NCI-H2227 (cell line): ENCODE results near the gene IER3IP1.
"Not testable (repeated sequence)": the region's sequence is repeated elsewhere in the genome, so short reads cannot be mapped to it uniquely, and the experiment has no call there.

ENCODE experiments used
- DNase-seq: peaks from one replicate; lab custom pipeline; 2025; ENCODE audit not compliant: unreplicated experiment; lab: John Stamatoyannopoulos, UW

The IER3IP1 gene, protein sequence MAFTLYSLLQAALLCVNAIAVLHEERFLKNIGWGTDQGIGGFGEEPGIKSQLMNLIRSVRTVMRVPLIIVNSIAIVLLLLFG

GRCh38 chr18:47175898-47176575 is at the start of gene IER3IP1:
Gene IER3IP1, minus strand, starts transcription at chr18:47176364. Its CDS starts 87 bp downstream, at chr18:47176277.
- DNase-seq = peak; percentile 97

DNA sequence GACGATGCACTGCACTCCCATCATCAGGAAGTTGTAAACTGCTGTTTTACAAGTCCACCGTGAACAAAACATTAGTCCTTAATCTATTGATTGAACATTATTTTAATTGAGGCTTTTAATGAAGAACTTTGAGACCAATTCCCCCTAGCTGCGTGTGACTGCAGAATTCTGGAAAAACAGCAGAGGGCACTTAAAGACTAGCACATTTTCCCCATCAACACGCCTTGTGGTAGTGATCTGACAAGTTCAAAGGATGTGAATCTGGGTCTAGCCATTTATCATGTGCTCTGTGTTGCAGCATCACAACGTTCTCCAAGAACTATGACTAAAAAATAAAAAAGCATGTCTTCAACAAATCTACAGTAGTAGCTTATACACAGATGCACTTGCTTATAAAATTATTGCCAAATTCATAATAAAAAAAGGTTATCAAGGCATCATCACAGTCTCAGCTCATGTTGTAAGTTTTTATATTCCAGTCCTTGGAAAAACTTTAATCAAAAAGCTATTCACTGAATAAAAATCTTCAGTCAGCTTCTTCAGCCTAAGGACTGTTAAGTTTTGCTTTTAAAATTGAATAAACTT is 39.5 kb upstream of the IER3IP1 start:
- DNase-seq = peak; percentile 63

GRCh38 chr18:47209171-47209570 is 33.0 kb upstream of the IER3IP1 start:
- no peak for DNase-seq

- DNase-seq = peak; percentile 12
Measured at GRCh38 chr18:47206945-47207637, 30.9 kb upstream of the IER3IP1 start.

GRCh38 chr18:47204908-47205522 is 28.9 kb upstream of the IER3IP1 start:
- peak; percentile 51 for DNase-seq

GRCh38 chr18:47203626-47204464 is 27.7 kb upstream of the IER3IP1 start:
- no peak for DNase-seq

- not testable (repeated sequence) for DNase-seq
Measured at GRCh38 chr18:47195961-47196360, 19.8 kb upstream of the IER3IP1 start.

GRCh38 chr18:47191961-47192360 is 15.8 kb upstream of the IER3IP1 start:
- DNase-seq = no peak

- DNase-seq = no peak
Measured at GRCh38 chr18:47187721-47188120, 11.6 kb upstream of the IER3IP1 start.

- DNase-seq = peak; percentile 11
Measured at GRCh38 chr18:47184419-47185050, 8.4 kb upstream of the IER3IP1 start.

DNA sequence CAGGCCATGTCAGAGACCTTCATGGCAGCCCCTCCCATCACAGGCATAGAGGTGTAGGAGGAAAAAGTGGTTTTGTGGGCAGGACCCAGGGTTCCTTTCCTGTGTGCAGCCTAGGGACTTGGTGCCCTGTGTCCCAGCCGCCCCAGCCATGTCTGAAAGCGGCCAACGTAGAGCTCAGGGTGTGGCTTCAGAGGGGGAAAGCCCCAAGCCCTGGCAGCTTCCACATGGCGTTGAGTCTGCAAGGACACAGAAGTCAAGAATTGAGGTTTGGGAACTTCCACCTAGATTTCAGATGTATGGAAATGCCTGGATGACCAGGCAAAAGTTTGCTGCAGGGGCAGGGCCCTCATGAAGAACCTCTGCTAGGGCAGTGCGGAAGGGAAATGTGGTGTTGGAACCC is 6.0 kb upstream of the IER3IP1 start:
- DNase-seq = not testable (repeated sequence)

GRCh38 chr18:47180765-47181164 is 4.6 kb upstream of the IER3IP1 start:
- no peak for DNase-seq

- peak; percentile 58 for DNase-seq
Measured at GRCh38 chr18:47179520-47179919, 3.4 kb upstream of the IER3IP1 start.

DNA sequence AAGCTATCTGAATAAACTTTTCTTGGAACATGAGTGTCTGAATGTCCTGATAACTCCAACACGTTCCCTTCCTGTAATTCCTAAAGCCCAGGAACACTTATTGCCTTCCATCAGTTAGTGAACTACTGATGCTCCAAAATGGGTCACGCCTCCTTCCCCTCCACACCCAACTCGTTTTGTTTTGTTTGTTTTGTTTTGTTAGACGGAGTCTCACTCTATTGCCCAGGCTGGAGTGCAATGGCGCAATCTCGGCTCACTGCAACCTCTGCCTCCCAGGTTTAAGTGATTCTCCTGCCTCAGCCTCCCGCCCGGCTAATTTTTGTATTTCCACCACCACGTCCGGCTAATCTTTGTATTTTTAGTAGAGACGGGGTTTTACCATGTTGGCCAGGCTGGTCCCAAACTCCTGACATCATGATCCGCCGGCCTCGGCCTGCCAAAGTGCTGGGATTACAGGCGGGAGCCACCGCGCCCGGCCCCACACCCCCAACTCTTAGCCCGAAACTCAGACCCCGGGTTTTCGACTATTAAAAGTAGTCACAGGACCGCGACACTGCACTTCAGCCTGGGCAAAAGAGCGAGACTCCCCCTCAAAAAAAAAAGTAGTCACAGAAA is 774 bp downstream of the IER3IP1 start:
- peak; percentile 22 for DNase-seq

GRCh38 chr18:47174545-47175116 is 1.5 kb downstream of the IER3IP1 start:
- DNase-seq = no peak

- no peak for DNase-seq
Measured at GRCh38 chr18:47172476-47172875, 3.7 kb downstream of the IER3IP1 start.

DNA sequence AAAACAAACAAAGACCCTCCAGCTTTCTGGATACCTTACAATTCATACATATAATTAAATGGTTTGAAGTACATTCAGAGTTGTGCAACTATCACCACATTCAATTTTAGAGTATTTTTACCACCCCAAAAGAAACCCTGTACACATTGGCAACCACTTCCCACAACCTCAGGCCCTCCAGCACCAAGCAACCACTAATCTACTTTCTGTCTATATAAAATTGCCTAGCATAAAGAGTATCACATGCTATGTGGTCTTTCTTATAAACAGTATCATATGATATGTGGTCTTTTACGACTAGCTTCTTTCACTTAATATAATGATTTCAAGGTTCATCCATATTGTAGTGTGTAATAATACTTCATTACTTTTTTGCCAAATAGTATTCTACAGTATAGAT is 7.3 kb downstream of the IER3IP1 start:
- no peak for DNase-seq

DNA sequence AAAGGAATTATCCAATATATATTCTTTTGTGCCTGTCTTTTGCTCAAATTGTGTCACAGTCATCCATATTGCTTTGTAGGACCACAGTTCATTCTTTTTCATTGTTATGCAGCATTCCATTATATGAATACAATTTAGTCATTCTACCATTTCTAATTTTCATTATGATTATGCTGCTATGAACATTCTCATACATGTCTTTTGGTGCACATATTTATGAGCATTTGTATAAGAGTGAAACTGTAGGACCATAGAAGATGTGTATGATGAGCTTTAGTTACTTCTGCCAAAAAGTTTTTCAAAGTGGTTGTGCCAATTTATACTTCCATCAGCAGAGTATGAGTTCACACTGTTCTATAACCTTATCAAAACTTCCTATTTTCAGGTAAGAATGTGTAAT is 7.7 kb downstream of the IER3IP1 start:
- DNase-seq = no peak

DNA sequence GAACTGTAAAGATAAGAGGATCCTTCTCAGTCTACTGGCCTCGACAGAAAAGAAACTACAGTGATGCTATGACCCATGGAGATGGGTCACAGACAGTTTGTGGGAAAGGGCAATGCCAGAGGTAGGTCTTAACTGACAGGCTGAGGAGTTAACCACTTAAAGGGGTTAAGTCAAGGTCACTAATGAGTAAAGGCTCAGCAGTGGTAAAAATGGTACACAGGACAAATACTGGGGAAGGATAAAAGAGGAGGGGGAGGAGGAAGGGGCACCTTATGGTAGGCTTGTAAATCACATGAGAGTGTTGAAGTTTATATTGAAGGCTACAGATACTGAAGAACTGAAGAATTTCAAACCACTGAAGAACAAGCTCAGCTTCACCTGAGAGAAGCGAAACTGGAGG is 9.9 kb downstream of the IER3IP1 start:
- no peak for DNase-seq
